ENCODE measurements around the gene MYCBP2.
"Not testable (repeated sequence)": the region's sequence is repeated elsewhere in the genome, so short reads cannot be mapped to it uniquely, and the experiment has no call there.

Gene MYCBP2, protein sequence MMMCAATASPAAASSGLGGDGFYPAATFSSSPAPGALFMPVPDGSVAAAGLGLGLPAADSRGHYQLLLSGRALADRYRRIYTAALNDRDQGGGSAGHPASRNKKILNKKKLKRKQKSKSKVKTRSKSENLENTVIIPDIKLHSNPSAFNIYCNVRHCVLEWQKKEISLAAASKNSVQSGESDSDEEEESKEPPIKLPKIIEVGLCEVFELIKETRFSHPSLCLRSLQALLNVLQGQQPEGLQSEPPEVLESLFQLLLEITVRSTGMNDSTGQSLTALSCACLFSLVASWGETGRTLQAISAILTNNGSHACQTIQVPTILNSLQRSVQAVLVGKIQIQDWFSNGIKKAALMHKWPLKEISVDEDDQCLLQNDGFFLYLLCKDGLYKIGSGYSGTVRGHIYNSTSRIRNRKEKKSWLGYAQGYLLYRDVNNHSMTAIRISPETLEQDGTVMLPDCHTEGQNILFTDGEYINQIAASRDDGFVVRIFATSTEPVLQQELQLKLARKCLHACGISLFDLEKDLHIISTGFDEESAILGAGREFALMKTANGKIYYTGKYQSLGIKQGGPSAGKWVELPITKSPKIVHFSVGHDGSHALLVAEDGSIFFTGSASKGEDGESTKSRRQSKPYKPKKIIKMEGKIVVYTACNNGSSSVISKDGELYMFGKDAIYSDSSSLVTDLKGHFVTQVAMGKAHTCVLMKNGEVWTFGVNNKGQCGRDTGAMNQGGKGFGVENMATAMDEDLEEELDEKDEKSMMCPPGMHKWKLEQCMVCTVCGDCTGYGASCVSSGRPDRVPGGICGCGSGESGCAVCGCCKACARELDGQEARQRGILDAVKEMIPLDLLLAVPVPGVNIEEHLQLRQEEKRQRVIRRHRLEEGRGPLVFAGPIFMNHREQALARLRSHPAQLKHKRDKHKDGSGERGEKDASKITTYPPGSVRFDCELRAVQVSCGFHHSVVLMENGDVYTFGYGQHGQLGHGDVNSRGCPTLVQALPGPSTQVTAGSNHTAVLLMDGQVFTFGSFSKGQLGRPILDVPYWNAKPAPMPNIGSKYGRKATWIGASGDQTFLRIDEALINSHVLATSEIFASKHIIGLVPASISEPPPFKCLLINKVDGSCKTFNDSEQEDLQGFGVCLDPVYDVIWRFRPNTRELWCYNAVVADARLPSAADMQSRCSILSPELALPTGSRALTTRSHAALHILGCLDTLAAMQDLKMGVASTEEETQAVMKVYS (N-terminal part only)

DNA sequence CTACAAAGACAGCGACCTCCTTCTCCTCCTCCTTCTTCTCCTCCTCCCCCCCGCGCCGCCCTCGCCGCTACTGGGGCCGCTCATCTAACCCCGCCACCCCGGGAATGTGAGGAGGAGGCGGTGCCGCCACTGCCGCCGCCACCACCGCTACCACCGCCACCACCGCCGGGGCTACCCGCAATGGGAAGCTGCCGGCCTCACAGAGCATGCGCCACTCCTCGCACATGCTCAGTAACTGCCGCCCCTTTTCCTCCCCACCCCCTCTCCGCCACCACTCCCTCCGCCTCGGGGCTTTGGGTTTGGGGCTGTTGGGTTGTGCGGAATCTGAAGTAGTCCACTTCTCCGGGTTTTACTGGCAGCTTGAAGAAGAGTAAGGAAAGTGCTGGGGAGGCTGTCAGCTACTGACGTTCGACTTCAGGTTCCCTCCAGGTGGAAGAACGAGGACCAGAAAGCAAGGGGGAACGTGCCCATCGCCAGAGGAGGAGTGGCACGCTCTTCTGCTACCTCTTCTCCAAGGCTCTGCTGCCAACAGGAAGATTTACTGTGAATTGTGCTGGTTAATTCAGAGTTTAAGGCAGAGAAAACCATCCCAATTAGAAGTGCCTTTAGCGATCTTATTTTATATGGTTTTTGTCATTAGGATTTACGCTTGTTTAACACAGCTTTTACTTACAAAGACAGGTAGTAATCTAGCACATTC is at the start of gene MYCBP2:
MYCBP2 (minus strand) TSS at position 190 of the 700 bp plus-strand sequence. CDS start 319 bp downstream, outside the sequence.
- DNase-seq = peak; percentile 98

GRCh38 chr13:77375560-77376108 is 48.7 kb upstream of the MYCBP2 start:
- DNase-seq = no peak

GRCh38 chr13:77374786-77375185 is 47.9 kb upstream of the MYCBP2 start:
- DNase-seq = no peak

- DNase-seq = no peak
Measured at GRCh38 chr13:77374339-77374738, 47.4 kb upstream of the MYCBP2 start.

DNA sequence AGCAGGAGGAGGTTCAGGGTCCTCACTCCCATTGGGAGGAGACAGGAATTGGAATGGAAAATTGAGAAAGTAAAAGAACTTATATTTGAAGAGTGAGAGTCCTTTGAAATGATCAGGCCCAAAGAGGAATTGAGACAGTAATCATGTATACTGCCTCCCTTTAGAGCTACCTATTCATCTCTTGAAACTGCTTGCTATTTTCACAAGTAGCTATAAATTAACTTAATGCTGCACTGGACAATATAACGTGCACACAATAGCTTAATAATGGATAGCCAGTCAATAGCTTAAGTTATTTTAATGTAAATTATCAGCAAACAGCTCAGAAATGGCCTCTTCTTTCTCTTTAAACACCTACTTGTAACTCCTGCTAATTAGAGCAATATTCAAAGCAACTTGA is 46.6 kb upstream of the MYCBP2 start:
- no peak for DNase-seq

GRCh38 chr13:77372275-77372674 is 45.4 kb upstream of the MYCBP2 start:
- DNase-seq = no peak

- no peak for DNase-seq
Measured at GRCh38 chr13:77370888-77371287, 44.0 kb upstream of the MYCBP2 start.

DNA sequence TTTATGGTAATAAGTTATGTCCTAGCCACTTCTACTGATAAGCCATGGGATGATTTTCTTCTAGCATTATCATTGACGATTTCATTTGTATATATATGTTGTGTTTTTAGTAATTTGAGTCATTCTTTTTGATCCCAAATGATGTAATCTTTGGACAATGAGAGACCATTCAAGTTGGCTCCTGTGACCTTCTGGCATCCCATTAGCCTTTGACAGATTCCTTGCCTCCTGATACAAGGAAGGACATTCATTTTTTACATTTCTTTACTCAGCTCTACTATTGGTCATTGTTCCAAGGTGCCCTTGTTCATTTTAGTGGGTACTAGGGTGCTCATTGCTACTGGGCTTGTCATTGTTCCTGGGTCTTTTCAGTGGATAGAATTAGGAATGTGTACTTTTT is 35.3 kb upstream of the MYCBP2 start:
- no peak for DNase-seq

- no peak for DNase-seq
Measured at GRCh38 chr13:77360032-77360685, 33.3 kb upstream of the MYCBP2 start.

- no peak for DNase-seq
Measured at GRCh38 chr13:77359171-77359570, 32.3 kb upstream of the MYCBP2 start.

DNA sequence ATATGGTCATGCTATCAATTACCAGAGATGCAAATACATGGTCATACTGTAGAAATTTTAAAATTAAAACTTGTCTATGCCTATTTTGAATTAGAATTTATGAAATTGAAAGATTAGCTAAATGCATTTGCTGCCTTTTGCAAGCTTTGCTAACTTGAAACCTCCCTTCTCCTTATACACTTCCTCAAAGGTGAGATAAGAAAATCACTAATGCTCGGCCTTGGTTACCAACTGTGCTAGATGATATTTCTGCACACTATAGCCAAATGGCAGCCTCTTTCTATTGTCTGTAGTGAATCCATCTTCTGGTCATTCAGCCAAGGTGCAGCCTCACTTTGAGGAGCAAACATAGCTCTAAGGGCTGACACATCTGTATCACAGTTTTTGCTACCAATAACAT is 31.1 kb upstream of the MYCBP2 start:
- no peak for DNase-seq

DNA sequence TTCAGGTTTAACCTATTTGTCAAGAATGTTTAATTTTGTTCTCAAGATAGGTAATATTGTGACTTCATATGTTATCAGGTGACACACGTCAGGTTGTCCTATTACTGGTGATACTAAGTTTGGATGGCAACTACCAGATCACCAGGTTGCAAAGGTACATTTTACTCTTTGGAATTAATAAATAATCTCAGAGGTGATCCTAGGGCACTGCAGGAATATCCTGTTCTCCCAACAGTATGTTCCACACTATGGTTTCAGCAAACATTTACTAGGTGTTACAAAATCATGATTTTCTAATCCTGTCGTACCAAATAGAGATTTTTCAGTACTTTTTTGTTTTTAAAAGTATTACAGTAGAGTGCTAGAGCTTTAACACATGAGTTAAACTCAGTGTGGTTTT is 29.3 kb upstream of the MYCBP2 start:
- DNase-seq = no peak

GRCh38 chr13:77353995-77354394 is 27.1 kb upstream of the MYCBP2 start:
- no peak for DNase-seq

DNA sequence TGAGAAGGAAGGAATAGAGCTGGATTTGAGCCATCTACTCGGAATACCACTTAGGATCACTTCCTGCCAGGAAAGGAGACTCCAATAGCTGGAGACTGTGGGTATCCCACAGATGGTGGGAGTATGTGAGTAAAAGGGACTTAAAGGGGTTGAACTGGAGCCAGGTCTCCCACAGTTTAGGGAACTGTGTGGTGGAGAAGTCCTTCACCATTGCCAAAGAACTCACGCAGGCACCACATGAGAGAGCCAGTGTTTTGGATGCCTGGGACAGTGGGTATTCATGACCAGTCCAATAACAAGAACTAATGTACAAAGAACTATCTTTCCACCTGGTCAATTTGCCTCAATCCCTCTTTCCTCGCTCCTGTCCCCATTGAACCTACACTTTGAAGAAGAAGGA is 24.4 kb upstream of the MYCBP2 start:
- no peak for DNase-seq

GRCh38 chr13:77350811-77351210 is 23.9 kb upstream of the MYCBP2 start:
- no peak for DNase-seq

DNA sequence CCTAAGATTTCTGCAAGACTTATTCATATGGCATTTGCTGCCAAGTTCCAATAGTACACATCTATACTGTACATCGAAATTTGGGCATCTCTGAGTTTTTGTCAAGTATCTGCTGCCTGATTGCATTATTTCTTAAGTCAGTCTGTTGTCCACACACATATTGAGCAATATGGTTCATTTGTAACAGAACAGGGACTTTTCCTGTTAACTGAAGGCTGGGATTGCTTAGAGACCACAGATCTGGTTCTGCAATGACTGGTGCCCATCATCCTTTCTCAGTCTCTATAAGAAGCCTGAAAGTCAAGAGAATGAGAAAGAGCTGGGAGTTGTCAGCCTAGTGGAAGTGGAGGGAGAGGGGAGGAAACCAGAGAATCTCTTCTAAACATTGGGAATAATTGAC is 22.5 kb upstream of the MYCBP2 start:
- DNase-seq = no peak

DNA sequence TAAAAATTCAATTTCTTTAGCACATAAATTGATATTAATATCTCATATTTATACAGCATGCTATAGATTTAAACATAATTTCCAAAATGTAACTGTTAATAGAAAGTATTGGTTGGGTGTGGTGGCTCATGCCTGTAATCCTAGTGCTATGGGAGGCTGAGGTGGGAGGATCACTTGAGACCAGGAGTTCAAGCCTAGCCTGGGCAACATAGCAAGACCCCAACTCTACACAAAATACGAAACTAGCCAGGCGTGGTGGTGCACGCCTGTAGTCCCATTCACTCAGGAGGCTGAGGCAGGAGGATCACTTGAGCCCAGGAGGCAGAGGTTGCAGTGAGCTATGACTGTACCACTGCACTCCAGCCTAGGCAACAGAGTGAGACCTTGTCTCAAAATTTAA is 20.5 kb upstream of the MYCBP2 start:
- DNase-seq = not testable (repeated sequence)

DNA sequence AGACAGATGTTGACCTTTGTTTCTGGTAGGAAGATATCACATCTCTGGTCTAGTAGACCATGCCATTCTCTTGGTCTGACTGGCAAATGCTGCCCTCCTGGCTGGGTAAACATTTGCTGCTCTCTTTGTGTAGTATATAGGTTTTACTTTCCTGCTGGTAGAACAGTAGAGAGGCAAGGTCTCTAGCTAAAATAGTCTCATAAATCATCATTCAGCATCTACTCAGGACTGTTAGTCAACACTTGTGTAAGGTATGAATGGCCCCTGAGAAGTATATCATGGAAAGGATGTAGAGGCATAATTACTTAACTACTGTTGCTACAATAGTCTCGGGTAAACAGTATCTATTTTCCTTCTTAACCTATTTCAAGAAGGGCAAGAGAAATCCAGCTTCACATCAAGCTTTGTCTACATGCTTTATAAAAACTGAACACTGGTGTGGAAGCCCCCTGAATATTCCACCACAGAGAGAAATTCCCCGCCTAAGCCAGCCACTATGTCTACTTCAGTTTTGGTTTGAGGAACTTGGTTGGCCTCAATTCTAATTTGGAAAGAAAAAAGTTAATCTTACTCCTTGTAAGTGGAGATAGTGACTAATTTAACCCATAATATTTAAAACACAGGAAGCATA is 18.4 kb upstream of the MYCBP2 start:
- DNase-seq = no peak

DNA sequence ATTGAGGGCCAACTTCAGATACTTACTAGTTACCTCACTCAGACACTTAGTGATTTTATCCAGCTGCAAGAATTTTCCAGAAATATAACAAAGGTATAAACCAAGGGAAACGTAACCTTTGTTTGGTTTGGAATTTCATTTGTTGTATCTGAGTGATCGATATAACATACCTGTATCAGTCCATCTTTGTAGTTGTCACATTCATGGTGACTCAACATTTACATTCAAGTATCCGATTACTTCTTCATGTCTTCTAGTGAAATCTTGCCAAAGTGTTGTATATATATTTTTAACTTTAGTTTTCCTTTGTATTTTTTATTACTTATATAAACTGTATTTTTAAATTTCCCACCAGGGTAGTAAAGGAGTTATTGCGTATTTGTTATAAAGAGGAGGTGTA is 16.9 kb upstream of the MYCBP2 start:
- no peak for DNase-seq

DNA sequence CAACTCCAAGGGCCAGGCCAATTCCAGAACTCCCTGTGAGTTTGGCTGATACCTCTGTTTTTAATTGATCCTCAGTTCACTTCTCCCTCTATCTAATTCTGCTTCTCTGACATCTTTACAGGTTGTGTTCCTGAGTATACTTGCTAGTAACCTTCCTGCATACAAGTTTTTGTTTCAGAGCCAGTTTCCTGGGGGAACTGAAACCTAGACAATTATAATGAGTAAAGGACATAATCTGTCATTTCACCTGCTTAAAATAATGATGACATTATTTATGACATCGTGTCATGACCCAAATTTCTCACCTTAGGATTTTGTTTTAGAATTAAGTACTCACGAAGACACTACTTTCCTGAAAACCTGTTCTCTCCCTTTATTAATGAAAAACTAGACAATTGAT is 12.5 kb upstream of the MYCBP2 start:
- DNase-seq = no peak

DNA sequence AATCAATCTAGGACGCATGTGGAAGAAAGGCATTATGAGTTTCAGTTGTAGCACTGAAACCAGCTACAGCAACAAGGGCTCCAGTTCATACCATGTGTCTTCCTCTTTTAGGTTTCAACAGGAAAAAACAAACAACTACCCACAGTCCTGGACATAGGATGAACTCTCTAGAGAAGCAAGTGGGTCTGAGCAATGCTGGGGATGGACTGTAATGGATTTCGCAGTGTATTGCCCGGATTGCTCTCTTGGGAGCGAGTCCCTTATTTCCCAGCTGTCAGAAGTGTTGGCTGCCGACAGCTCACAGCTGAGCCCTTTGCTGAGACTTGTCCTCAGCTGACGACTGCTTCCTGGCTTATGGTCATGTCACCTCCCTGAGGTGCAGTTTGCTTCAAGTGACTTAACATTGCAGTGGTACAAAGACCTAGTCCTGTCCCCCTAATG is 12.1 kb upstream of the MYCBP2 start:
- no peak for DNase-seq

Data from right forelimb (tissue), 1 donor.